ENCODE results near the gene SH3GL3. TPM values are rescaled to one million over a fixed set of nuclear protein-coding genes. Genes with fewer than 3 reads are reported as not detected.

Gene SH3GL3
- total and polyA plus RNA-seq, 10 donors: 0.06 TPM; not detected in 9

DNA sequence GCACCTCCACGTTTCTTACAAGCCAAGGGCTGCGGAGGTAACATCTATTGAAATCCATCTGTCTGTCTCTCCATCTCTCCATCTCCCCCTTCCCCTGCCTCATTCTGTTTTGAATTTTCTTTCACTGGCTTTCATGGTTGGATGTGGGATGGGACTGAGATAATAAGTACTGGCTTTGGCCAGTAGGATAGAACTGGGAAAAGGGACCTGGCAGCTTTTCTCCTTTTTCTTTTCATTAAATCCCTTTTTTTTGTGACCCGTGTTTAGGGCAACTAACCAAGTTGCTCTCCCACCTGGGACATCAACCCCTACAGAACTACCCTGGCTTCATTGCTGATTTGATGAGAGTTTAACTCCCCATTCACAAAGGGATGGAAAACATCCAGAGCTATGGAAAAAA lies 139.9 kb downstream of the SH3GL3 start:
- Histone ChIP-seq H3K4me3 (no peak overlapping the region), H3K27ac (no peak overlapping the region), H3K9me3 (no peaks in the 10 kb centered on the region), H3K4me1 (no peaks in the 10 kb centered on the region), H3K36me3 (no peaks in the 10 kb centered on the region), H3K27me3 (replicated peaks in 1 of 7) (no peaks in the 10 kb centered on the region)
- whole genome bisulfite sequencing, 5 donors: 81 to 89% (median 84%) methylated on average over 3 of the region's 3 CpGs
- intact Hi-C loops (cut with DNase I; ENCODE audit: low total_unique reads): no loop called here
- DNase-seq: no peak
- no peak for TF ChIP-seq POLR2AphosphoS5 (IDR thresholded peaks at IDR 0.05)
- no peak for TF ChIP-seq POLR2A (IDR thresholded peaks at IDR 0.05)
- no peak for TF ChIP-seq CTCF (IDR thresholded peaks at IDR 0.05 in 8 of 11, conservative IDR thresholded peaks at IDR 0.05 in 3 of 11)

DNA sequence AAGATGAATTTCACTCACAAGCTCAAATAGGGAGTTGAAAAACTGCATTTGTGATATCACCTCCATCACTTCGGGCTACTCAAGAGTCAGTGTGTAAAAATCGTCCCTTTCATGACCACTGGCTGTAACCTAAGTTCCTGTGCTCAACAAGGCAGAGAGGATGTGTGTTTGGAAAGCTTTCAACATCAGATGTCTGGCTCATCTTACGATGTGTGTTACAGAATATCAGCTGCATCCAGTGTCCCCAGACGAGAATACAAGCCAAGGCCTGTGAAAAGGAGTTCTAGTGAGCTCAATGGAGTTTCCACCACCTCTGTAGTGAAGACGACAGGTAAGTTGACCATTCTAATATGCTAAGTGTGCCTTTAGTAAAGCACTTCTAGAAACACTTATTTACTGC lies 141.3 kb downstream of the SH3GL3 start:
- H3K4me3 ChIP-seq: no peak overlapping the region
- no peak overlapping the region for H3K27ac ChIP-seq
- peaks cover 0 to 5% (median 0%) of the 10 kb centered on the region in 6 donors for H3K4me1 ChIP-seq
- no peaks in the 10 kb centered on the region for H3K36me3 ChIP-seq
- DNase-seq: no peak
- H3K27me3 ChIP-seq (replicated peaks in 1 of 7): no peaks in the 10 kb centered on the region
- 66 to 81% (median 79%) methylated on average over 5 of the region's 5 CpGs for WGBS, 5 donors
- TF ChIP-seq CTCF (IDR thresholded peaks at IDR 0.05 in 8 of 11, conservative IDR thresholded peaks at IDR 0.05 in 3 of 11): no peak
- TF ChIP-seq POLR2AphosphoS5 (IDR thresholded peaks at IDR 0.05): no peak
- TF ChIP-seq POLR2A (IDR thresholded peaks at IDR 0.05): no peak
- intact Hi-C loops (cut with DNase I; ENCODE audit: low total_unique reads): no loop called here
- no peaks in the 10 kb centered on the region for H3K9me3 ChIP-seq

DNA sequence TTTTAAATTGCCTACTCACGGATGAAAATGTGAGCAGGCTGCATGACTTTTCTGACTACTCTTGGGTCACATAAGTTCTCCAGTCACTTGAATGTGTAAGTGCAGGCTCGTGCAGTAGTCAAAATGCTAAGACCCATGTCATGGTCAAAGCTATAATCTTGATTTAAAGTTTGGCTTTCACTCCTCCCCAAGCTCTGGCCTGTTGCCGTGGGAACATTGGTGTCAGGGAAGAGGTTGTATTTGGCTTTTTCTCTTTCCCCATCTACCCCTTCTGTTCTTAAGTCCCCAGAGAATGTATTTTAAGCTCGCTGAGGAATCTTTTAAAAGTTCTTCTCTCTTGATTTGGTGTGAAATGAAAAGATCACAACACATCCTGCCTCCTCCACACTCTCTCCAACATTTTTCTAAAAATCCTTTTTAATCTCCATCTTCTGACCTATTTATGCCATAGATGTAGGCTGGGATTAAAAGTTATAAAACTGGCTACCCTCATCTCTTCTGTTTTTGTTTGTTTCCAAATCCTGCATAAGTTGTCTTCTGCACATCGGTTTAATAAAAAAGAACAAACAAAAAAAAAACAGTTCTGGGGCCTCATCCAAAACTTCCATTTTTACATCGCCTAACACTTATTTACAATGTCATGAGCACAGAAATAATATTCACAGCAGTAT lies 145.4 kb downstream of the SH3GL3 start:
- H3K4me3 ChIP-seq: no peak overlapping the region
- H3K9me3 ChIP-seq: no peaks in the 10 kb centered on the region
- H3K36me3 ChIP-seq: no peaks in the 10 kb centered on the region
- no peak for DNase-seq
- no peak overlapping the region for H3K27ac ChIP-seq
- 70 to 80% (median 77%) methylated on average over 6 of the region's 6 CpGs for WGBS, 5 donors
- peaks cover 0 to 5% (median 0%) of the 10 kb centered on the region in 6 donors for H3K4me1 ChIP-seq
- no peaks in the 10 kb centered on the region for H3K27me3 ChIP-seq (replicated peaks in 1 of 7)
- TF ChIP-seq POLR2A (IDR thresholded peaks at IDR 0.05): no peak
- TF ChIP-seq POLR2AphosphoS5 (IDR thresholded peaks at IDR 0.05): no peak
- no peak for TF ChIP-seq CTCF (IDR thresholded peaks at IDR 0.05 in 8 of 11, conservative IDR thresholded peaks at IDR 0.05 in 3 of 11)
- intact Hi-C loops (cut with DNase I; ENCODE audit: low total_unique reads): no loop called here

GRCh38 chr15:83595191-83595590 lies 148.1 kb downstream of the SH3GL3 start:
- intact Hi-C loops (cut with DNase I; ENCODE audit: low total_unique reads): no loop called here
- H3K27ac ChIP-seq: no peak overlapping the region
- no peak overlapping the region for H3K4me3 ChIP-seq
- no peak for DNase-seq
- H3K27me3 ChIP-seq (replicated peaks in 1 of 7): no peaks in the 10 kb centered on the region
- H3K36me3 ChIP-seq: no peaks in the 10 kb centered on the region
- TF ChIP-seq POLR2AphosphoS5 (IDR thresholded peaks at IDR 0.05): no peak
- TF ChIP-seq POLR2A (IDR thresholded peaks at IDR 0.05): no peak
- TF ChIP-seq CTCF (IDR thresholded peaks at IDR 0.05 in 8 of 11, conservative IDR thresholded peaks at IDR 0.05 in 3 of 11): no peak
- H3K9me3 ChIP-seq: peaks cover 0 to 11% (median 8%) of the 10 kb centered on the region in 8 donors
- 71 to 100% (median 79%) methylated on average over 1 of the region's 1 CpG for WGBS, 5 donors
- H3K4me1 ChIP-seq: peaks cover 0 to 5% (median 0%) of the 10 kb centered on the region in 6 donors
